CD4-positive, alpha-beta T cell treated with Interleukin-21 for 1 hour (primary cell): ENCODE data around the gene GABARAPL1.
"Not testable (repeated sequence)": the region's sequence is repeated elsewhere in the genome, so short reads cannot be mapped to it uniquely, and the experiment has no call there.

Source experiments
- DNase-seq: peaks from one replicate; pipeline ENCODE4 v3.0.0-alpha.2; 2020

Gene GABARAPL1

GRCh38 chr12:10212739-10213131 is at the start of gene GABARAPL1:
Gene GABARAPL1 (plus strand): TSS chr12:10212877. CDS start chr12:10213130, 253 bp downstream.
- peak; percentile 87 for DNase-seq

GRCh38 chr12:10163084-10163483 is 49.6 kb upstream of the GABARAPL1 start:
- no peak for DNase-seq

GRCh38 chr12:10165421-10165820 is 47.3 kb upstream of the GABARAPL1 start:
- no peak for DNase-seq

- peak; percentile 16 for DNase-seq
These were observed 45.1 kb upstream of the GABARAPL1 start for GRCh38 chr12:10167599-10167998.

- DNase-seq, result no peak
These were observed 43.6 kb upstream of the GABARAPL1 start for GRCh38 chr12:10169104-10169503.

GRCh38 chr12:10170216-10170615 is 42.5 kb upstream of the GABARAPL1 start:
- no peak for DNase-seq

- DNase-seq, result no peak
These were observed 40.5 kb upstream of the GABARAPL1 start, which contains the start of gene OLR1 for GRCh38 chr12:10171973-10172728. Gene OLR1 (minus strand): TSS chr12:10172132. CDS start chr12:10172077, 55 bp downstream.

- DNase-seq, result no peak
These were observed 37.6 kb upstream of the GABARAPL1 start for GRCh38 chr12:10174986-10175614.

GRCh38 chr12:10175846-10176636 is 36.6 kb upstream of the GABARAPL1 start:
- no peak for DNase-seq

- no peak for DNase-seq
These were observed 33.9 kb upstream of the GABARAPL1 start, which contains the start of gene TMEM52B for GRCh38 chr12:10178821-10179220. Gene TMEM52B (plus strand): TSS chr12:10179032. CDS start chr12:10179575, 543 bp downstream.

- no peak for DNase-seq
These were observed 32.9 kb upstream of the GABARAPL1 start for GRCh38 chr12:10179776-10180181.

GRCh38 chr12:10182354-10183049 is 30.2 kb upstream of the GABARAPL1 start:
- no peak for DNase-seq

GRCh38 chr12:10184261-10184843 is 28.3 kb upstream of the GABARAPL1 start:
- DNase-seq, result no peak

- peak; percentile 23 for DNase-seq
These were observed 26.4 kb upstream of the GABARAPL1 start for GRCh38 chr12:10186299-10186698.

- DNase-seq, result not testable (repeated sequence)
These were observed 25.7 kb upstream of the GABARAPL1 start for GRCh38 chr12:10186958-10187357.

- no peak for DNase-seq
These were observed 23.0 kb upstream of the GABARAPL1 start for GRCh38 chr12:10189653-10190052.

- peak; percentile 66 for DNase-seq
These were observed 21.9 kb upstream of the GABARAPL1 start for GRCh38 chr12:10190558-10191388.

- no peak for DNase-seq
These were observed 20.8 kb upstream of the GABARAPL1 start for GRCh38 chr12:10191865-10192264.

GRCh38 chr12:10194160-10194670 is 18.5 kb upstream of the GABARAPL1 start:
- DNase-seq, result no peak

- peak; percentile 14 for DNase-seq
These were observed 16.5 kb upstream of the GABARAPL1 start for GRCh38 chr12:10196210-10196609.

- no peak for DNase-seq
These were observed 14.8 kb upstream of the GABARAPL1 start for GRCh38 chr12:10197879-10198278.
